Activated T-cell treated with anti-CD3 and anti-CD28 coated beads for 24 hours (primary cell): ENCODE results near the gene OTX1.
"Not testable (repeated sequence)": the region's sequence is repeated elsewhere in the genome, so short reads cannot be mapped to it uniquely, and the experiment has no call there.

Source experiments
- DNase-seq: peaks from one replicate; pipeline ENCODE4 v3.0.0-alpha.2; 2020; ENCODE audit warnings: low read depth

Gene OTX1

GRCh38 chr2:63058921-63059792 lies 8.5 kb downstream of the OTX1 start:
- DNase-seq, result no peak

- no peak for DNase-seq
These were observed 9.3 kb downstream of the OTX1 start for GRCh38 chr2:63059793-63060471.

GRCh38 chr2:63060472-63060991 lies 9.9 kb downstream of the OTX1 start:
- no peak for DNase-seq

- no peak for DNase-seq
These were observed 13.6 kb downstream of the OTX1 start for GRCh38 chr2:63064197-63064596.

- no peak for DNase-seq
These were observed 14.0 kb downstream of the OTX1 start for GRCh38 chr2:63064661-63065060.

GRCh38 chr2:63066265-63066664 lies 15.6 kb downstream of the OTX1 start:
- DNase-seq, result no peak

- DNase-seq, result no peak
These were observed 16.2 kb downstream of the OTX1 start for GRCh38 chr2:63066838-63067237.

GRCh38 chr2:63071664-63072063 lies 21.0 kb downstream of the OTX1 start:
- DNase-seq, result no peak

GRCh38 chr2:63073994-63074393 lies 23.4 kb downstream of the OTX1 start:
- no peak for DNase-seq

GRCh38 chr2:63074399-63074798 lies 23.8 kb downstream of the OTX1 start:
- not testable (repeated sequence) for DNase-seq

GRCh38 chr2:63078852-63079606 lies 28.4 kb downstream of the OTX1 start:
- no peak for DNase-seq

- no peak for DNase-seq
These were observed 30.8 kb downstream of the OTX1 start for GRCh38 chr2:63081404-63081803.

- DNase-seq, result no peak
These were observed 36.1 kb downstream of the OTX1 start for GRCh38 chr2:63086687-63087086.

GRCh38 chr2:63092401-63092800 lies 41.8 kb downstream of the OTX1 start:
- DNase-seq, result no peak

GRCh38 chr2:63092857-63093256 lies 42.2 kb downstream of the OTX1 start:
- no peak for DNase-seq

- DNase-seq, result no peak
These were observed 42.9 kb downstream of the OTX1 start for GRCh38 chr2:63093502-63093901.

- no peak for DNase-seq
These were observed 45.9 kb downstream of the OTX1 start for GRCh38 chr2:63096491-63096890.

GRCh38 chr2:63099032-63099431 lies 48.4 kb downstream of the OTX1 start:
- DNase-seq, result no peak

GRCh38 chr2:63101954-63102353 lies 51.3 kb downstream of the OTX1 start:
- no peak for DNase-seq

GRCh38 chr2:63104482-63104881 lies 53.9 kb downstream of the OTX1 start:
- no peak for DNase-seq
